NCI-H2196 (cell line): Measurements from ENCODE around the gene MRPL37.

ENCODE experiments used
- DNase-seq: peaks from one replicate; lab custom pipeline; 2025; ENCODE audit not compliant: unreplicated experiment; lab: John Stamatoyannopoulos, UW

MRPL37 gene

GRCh38 chr1:54259546-54260140 is 59.7 kb downstream of the MRPL37 start:
- DNase-seq: no peak

DNA sequence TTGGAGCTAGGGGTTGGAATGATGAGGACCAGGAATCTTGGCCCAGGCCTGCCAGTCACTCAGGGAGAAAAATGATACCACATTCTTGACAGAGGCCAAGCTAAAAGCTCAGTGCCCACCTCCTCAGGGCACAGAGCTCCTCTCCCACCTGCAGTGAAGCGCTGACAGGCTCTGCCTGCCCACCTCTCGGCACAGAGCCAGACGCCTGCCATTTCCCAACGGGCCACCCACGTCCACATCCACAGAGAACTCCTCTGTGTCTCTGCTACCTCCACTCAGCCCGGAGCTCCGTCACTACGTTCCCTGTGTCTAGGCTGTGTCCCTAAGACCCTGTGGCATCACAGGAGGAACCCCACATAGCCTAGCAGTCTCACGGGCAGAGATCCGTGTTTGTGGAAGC is 60.8 kb downstream of the MRPL37 start:
- DNase-seq: no peak

GRCh38 chr1:54262244-54262643 is 62.3 kb downstream of the MRPL37 start:
- no peak for DNase-seq

GRCh38 chr1:54263601-54264226 is 63.7 kb downstream of the MRPL37 start:
- no peak for DNase-seq

- DNase-seq: no peak
These were observed 65.2 kb downstream of the MRPL37 start for GRCh38 chr1:54265126-54265525.

- DNase-seq: no peak
These were observed 65.7 kb downstream of the MRPL37 start for GRCh38 chr1:54265659-54266058.

- DNase-seq: no peak
These were observed 66.2 kb downstream of the MRPL37 start for GRCh38 chr1:54266195-54266594.

GRCh38 chr1:54266908-54267307 is 66.9 kb downstream of the MRPL37 start:
- DNase-seq: no peak
